HEK293 (cell line): ENCODE results near the gene PROCA1.
"Not testable (repeated sequence)": the region's sequence is repeated elsewhere in the genome, so short reads cannot be mapped to it uniquely, and the experiment has no call there.

Experiments used
- CTCF ChIA-PET: fragments of 350-600 bp; formaldehyde crosslinking; extraction: SDS; loops from one replicate; lab custom pipeline; 2021; ENCODE audit warnings: antibody characterized with exemption; lab: Yijun Ruan, JAX
- POLR2A ChIA-PET: fragments of 300-600 bp; formaldehyde crosslinking; extraction: SDS; loops from one replicate; lab custom pipeline; 2020; ENCODE audit warnings: antibody characterized with exemption, inconsistent platforms; lab: Yijun Ruan, JAX
- H3K27ac ChIP-seq: fragments of 200-500 bp; sonication (Bioruptor generic); 2 replicates; pipeline ENCODE4 v1.5.1; 2014; ENCODE audit warnings: low read depth, low read length, control low read depth, inconsistent platforms; ENCODE audit errors: extremely low read depth
- H3K36me3 ChIP-seq, 2 experiments: fragments of 200-500 bp in 1 of 2; sonication (Bioruptor generic) in 1 of 2; 1 replicate in 1 of 2; 2 replicates in 1 of 2; pipeline ENCODE4 v1.5.1; 2014 to 2017; ENCODE audit warnings: inconsistent platforms in 2 of 2, low read length in 2 of 2; ENCODE audit not compliant: control insufficient read depth in 2 of 2, insufficient read depth in 1 of 2
- H3K4me1 ChIP-seq: fragments of 200-500 bp; sonication (Bioruptor generic); 2 replicates; pipeline ENCODE4 v1.5.1; 2014; ENCODE audit warnings: mild to moderate bottlenecking, low read length, inconsistent platforms; ENCODE audit not compliant: control insufficient read depth, insufficient read depth
- H3K4me3 ChIP-seq: 2 replicates; pipeline ENCODE4 v1.5.1; 2011; ENCODE audit warnings: low read depth, mild to moderate bottlenecking, control low read depth, low read length, moderate library complexity
- H3K9me3 ChIP-seq: fragments of 200-500 bp; sonication (Bioruptor generic); 2 replicates; pipeline ENCODE4 v1.5.1; 2014; ENCODE audit warnings: low read depth, low read length, inconsistent platforms; ENCODE audit not compliant: control insufficient read depth, insufficient read depth
- GLIS2 ChIP-seq: fragments of 450-650 bp; formaldehyde crosslinking; IDR thresholded peaks from 2 replicates; pipeline ENCODE4 v1.5.1; 2016; ENCODE audit warnings: missing biosample characterization, missing genetic modification characterization
- OVOL3 ChIP-seq: fragments of 450-650 bp; formaldehyde crosslinking; IDR thresholded peaks from 2 replicates; pipeline ENCODE4 v1.5.1; 2016; ENCODE audit warnings: missing biosample characterization, missing genetic modification characterization
- ZBTB21 ChIP-seq: fragments of 450-650 bp; formaldehyde crosslinking; IDR thresholded peaks from 2 replicates; pipeline ENCODE4 v1.5.1; 2017; ENCODE audit warnings: missing biosample characterization, missing genetic modification characterization
- ZNF146 ChIP-seq: fragments of 450-650 bp; formaldehyde crosslinking; IDR thresholded peaks from 2 replicates; pipeline ENCODE4 v1.5.1; 2016; ENCODE audit warnings: missing biosample characterization, missing genetic modification characterization
- ZNF157 ChIP-seq: fragments of 450-650 bp; formaldehyde crosslinking; IDR thresholded peaks from 2 replicates; pipeline ENCODE4 v1.5.1; 2016; ENCODE audit warnings: missing biosample characterization, missing genetic modification characterization
- ZNF19 ChIP-seq: fragments of 450-650 bp; formaldehyde crosslinking; IDR thresholded peaks from 2 replicates; pipeline ENCODE4; 2016; ENCODE audit warnings: missing biosample characterization, missing genetic modification characterization, low read depth
- ZNF23 ChIP-seq: fragments of 450-650 bp; formaldehyde crosslinking; IDR thresholded peaks from 2 replicates; pipeline ENCODE4 v1.5.1; 2016; ENCODE audit warnings: missing biosample characterization, missing genetic modification characterization, borderline replicate concordance
- ZNF391 ChIP-seq: fragments of 450-650 bp; formaldehyde crosslinking; IDR thresholded peaks from 2 replicates; pipeline ENCODE4 v1.5.1; 2016; ENCODE audit warnings: low read depth, missing biosample characterization, missing genetic modification characterization, borderline replicate concordance
- ZNF433 ChIP-seq: fragments of 450-650 bp; formaldehyde crosslinking; IDR thresholded peaks from 2 replicates; pipeline ENCODE4 v1.5.1; 2016; ENCODE audit warnings: missing biosample characterization, missing genetic modification characterization, low read depth
- ZNF76 ChIP-seq: fragments of 450-650 bp; formaldehyde crosslinking; IDR thresholded peaks from 2 replicates; pipeline ENCODE4; 2016; ENCODE audit warnings: low read depth, missing biosample characterization, missing genetic modification characterization, borderline replicate concordance
- TF ChIP-seq, protein P1 (sequence below): fragments of 450-650 bp; formaldehyde crosslinking; IDR thresholded peaks from 2 replicates; pipeline ENCODE4 v1.5.1; 2016; ENCODE audit warnings: missing biosample characterization, missing genetic modification characterization
- TF ChIP-seq, protein P2 (sequence below): fragments of 450-650 bp; formaldehyde crosslinking; IDR thresholded peaks from 2 replicates; pipeline ENCODE4 v1.5.1; 2016; ENCODE audit warnings: missing biosample characterization, missing genetic modification characterization, low read depth

The PROCA1 gene

DNA sequence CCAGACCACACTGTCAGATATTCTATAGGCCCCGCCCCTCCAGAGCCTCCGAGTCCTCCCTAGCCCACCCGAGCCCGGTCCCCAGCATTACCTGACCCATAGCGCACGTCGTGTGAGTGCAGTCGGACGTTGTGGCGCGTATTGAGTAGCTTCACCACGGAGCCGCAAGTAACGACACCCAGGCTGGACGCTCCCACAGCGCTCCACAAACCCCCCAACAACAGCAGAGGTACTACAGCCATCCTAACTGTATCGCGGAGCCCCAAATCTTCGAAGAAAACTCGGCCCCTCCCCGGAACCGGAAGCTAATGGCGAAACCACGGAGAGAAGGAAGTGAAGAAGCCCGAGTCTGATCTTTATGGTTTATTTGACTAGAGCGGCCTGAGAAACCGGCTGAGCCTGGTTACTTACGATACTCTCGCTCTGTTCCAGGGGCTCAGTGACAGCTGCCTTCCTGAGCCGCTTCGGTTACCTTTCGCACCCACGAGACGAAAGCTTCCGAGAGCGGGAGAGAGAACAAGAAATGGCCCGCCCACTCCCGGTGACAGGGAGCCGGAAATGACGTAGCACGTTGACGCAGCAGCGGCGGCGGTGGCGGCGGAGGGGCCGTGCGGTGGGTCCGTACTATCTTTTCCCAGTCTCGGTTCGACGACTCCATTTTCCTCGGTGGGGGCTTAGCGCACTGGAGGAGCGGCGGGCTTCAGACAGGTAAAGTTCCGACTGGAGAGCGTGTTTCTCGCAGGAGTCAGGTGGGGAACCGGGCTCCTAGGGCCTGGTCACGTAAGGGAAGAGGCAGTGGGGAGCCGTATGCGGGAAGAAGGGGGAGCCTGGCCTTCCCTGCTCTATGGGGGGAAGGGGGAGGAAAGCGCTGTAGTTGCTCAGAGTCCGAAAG is 49.8 kb downstream of the PROCA1 start, which contains the start of the genes SDF2 and SUPT6H (continued):
- TF ChIP-seq ZNF146 (no peak), ZBTB21 (tag by site-specific recombination) (peak; percentile 95), ZNF19 (tag by site-specific recombination) (no peak), ZNF23 (tag by site-specific recombination) (no peak), ZNF76 (tag by site-specific recombination) (peak; percentile 82), ZNF157 (tag by site-specific recombination) (no peak), GLIS2 (tag by site-specific recombination) (peak; percentile 8; the same call in 1 of the 2 replicates), ZNF391 (tag by site-specific recombination) (peak; percentile 30; the same call in 1 of the 2 replicates), OVOL3 (no peak), ZNF433 (no peak)
- TF ChIP-seq, protein P1, sequence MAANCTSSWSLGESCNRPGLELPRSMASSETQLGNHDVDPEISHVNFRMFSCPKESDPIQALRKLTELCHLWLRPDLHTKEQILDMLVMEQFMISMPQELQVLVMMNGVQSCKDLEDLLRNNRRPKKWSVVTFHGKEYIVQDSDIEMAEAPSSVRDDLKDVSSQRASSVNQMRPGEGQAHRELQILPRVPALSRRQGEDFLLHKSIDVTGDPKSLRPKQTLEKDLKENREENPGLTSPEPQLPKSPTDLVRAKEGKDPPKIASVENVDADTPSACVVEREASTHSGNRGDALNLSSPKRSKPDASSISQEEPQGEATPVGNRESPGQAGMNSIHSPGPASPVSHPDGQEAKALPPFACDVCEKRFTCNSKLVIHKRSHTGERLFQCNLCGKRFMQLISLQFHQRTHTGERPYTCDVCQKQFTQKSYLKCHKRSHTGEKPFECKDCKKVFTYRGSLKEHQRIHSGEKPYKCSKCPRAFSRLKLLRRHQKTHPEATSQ (tag by site-specific recombination): no peak
- TF ChIP-seq, protein P2, sequence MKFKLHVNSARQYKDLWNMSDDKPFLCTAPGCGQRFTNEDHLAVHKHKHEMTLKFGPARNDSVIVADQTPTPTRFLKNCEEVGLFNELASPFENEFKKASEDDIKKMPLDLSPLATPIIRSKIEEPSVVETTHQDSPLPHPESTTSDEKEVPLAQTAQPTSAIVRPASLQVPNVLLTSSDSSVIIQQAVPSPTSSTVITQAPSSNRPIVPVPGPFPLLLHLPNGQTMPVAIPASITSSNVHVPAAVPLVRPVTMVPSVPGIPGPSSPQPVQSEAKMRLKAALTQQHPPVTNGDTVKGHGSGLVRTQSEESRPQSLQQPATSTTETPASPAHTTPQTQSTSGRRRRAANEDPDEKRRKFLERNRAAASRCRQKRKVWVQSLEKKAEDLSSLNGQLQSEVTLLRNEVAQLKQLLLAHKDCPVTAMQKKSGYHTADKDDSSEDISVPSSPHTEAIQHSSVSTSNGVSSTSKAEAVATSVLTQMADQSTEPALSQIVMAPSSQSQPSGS (tag by site-specific recombination): peak; percentile 91

- POLR2A ChIA-PET, H3K4me1 ChIP-seq, H3K27ac ChIP-seq, H3K4me3 ChIP-seq, H3K9me3 ChIP-seq: not testable (repeated sequence)
- peaks cover 31 to 52% of the 10 kb centered on the region in 2 experiments for H3K36me3 ChIP-seq
- CTCF ChIA-PET: interaction anchor here (4.7 kb wide), 1 partner anchor 13 kb away, joined by 42 read pairs; the partner anchor contains the start of gene BLTP2
These were observed 52.2 kb downstream of the PROCA1 start for GRCh38 chr17:28659497-28659881.

GRCh38 chr17:28658766-28659496 is 52.8 kb downstream of the PROCA1 start:
- CTCF ChIA-PET: not testable (repeated sequence)

GRCh38 chr17:28658342-28658741 is 53.3 kb downstream of the PROCA1 start:
- H3K9me3 ChIP-seq, H3K27ac ChIP-seq, H3K4me3 ChIP-seq, H3K4me1 ChIP-seq: not testable (repeated sequence)
- ChIA-PET POLR2A (interaction anchor here (1.0 kb wide), 1 partner anchor 22 kb away, joined by 3 read pairs; no protein-coding TSS in a partner anchor), CTCF (interaction anchor here (0.9 kb wide), 2 partner anchors 11 to 307 kb away, joined by 3 to 4 read pairs; no protein-coding TSS in a partner anchor)
- H3K36me3 ChIP-seq: peaks cover 32 to 50% of the 10 kb centered on the region in 2 experiments

More at GRCh38 chr17:28658766-28659496, 52.8 kb downstream of the PROCA1 start:
- H3K4me3 ChIP-seq, H3K9me3 ChIP-seq, POLR2A ChIA-PET, H3K4me1 ChIP-seq, H3K27ac ChIP-seq: not testable (repeated sequence)
- peaks cover 32 to 48% of the 10 kb centered on the region in 2 experiments for H3K36me3 ChIP-seq
